ENCODE measurements around the gene RFXAP.

The RFXAP gene

DNA sequence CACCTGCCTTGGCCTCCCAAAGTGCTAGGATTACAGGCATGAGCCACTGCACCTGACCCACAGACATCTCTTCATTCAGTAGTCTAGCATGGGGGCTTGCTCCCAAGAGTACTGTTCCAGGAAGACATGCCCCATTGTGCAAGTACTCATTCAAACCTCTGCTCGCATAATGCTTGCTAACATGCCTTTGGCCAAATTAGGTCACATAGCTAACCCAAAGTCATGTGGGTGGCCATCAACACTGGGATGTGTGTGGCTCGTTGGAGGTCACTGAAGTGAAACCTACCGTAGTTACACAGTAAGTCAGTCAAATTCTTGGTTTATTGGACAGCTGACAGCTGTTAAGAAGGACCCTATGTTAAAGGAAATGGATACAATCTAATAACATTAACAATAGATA, 20.3 kb downstream of the RFXAP start:
- Histone ChIP-seq H3K79me2 (ENCODE audit: control insufficient read depth, low read length) (no peaks in the 10 kb centered on the region), H4K20me1 (ENCODE audit: control insufficient read depth, insufficient read depth, low read depth, low read length) (peaks cover 2% of the 10 kb centered on the region; the same call in 1 of the 2 replicates), H3K9me3 (ENCODE audit: control insufficient read depth, insufficient read depth, low read length) (no peaks in the 10 kb centered on the region), H3K9me2 (replicated peaks; ENCODE audit: control insufficient read depth, low read length) (no peaks in the 10 kb centered on the region), H3K4me3 (ENCODE audit: low read length) (no peak overlapping the region), H3F3A (ENCODE audit: control insufficient read depth, insufficient read depth) (no peaks in the 10 kb centered on the region), H3K4me2 (ENCODE audit: low read length) (no peak overlapping the region), H3K27me3 (ENCODE audit: control insufficient read depth, low read length) (no peaks in the 10 kb centered on the region), H3K36me3 (ENCODE audit: control insufficient read depth, low read length) (0 out of 2 replicates have a peak, but pooled peaks cover 4% of the 10 kb centered on the region), H3K4me1 (ENCODE audit: control insufficient read depth, low read length) (no peaks in the 10 kb centered on the region), H3K27ac (ENCODE audit: low read depth, low read length) (no peak overlapping the region)
- no peak for TF ChIP-seq EZH2phosphoT487 (IDR thresholded peaks at IDR 0.05; ENCODE audit: borderline replicate concordance, low read length)
- TF ChIP-seq, protein P1, sequence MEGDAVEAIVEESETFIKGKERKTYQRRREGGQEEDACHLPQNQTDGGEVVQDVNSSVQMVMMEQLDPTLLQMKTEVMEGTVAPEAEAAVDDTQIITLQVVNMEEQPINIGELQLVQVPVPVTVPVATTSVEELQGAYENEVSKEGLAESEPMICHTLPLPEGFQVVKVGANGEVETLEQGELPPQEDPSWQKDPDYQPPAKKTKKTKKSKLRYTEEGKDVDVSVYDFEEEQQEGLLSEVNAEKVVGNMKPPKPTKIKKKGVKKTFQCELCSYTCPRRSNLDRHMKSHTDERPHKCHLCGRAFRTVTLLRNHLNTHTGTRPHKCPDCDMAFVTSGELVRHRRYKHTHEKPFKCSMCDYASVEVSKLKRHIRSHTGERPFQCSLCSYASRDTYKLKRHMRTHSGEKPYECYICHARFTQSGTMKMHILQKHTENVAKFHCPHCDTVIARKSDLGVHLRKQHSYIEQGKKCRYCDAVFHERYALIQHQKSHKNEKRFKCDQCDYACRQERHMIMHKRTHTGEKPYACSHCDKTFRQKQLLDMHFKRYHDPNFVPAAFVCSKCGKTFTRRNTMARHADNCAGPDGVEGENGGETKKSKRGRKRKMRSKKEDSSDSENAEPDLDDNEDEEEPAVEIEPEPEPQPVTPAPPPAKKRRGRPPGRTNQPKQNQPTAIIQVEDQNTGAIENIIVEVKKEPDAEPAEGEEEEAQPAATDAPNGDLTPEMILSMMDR (IDR thresholded peaks at IDR 0.05; ENCODE audit: low read depth, low read length, poor library complexity, severe bottlenecking): no peak

DNA sequence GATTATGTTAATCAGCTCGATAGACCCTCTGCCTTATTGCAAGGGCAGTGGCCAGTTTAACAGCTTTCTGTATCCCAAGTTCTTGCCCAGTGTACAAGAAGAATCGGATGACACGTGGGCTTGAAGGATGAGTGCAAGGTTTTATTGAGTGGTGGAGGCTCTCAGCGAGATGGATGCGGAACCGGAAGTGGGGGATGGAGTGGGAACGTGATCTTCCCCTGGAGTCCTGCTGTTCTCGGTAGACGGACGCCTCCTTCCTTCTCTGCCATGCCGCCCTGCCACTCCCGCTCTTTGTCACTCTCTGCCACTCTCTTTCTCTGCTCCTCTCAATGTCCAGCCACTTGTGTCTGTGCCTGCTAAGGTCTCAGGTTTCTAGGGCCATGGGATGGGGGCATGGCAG, 21.0 kb downstream of the RFXAP start:
- Histone ChIP-seq H3K9me3 (ENCODE audit: control insufficient read depth, insufficient read depth, low read length) (no peaks in the 10 kb centered on the region), H4K20me1 (ENCODE audit: control insufficient read depth, insufficient read depth, low read depth, low read length) (peaks cover 2% of the 10 kb centered on the region; the same call in 1 of the 2 replicates), H3K4me2 (ENCODE audit: low read length) (no peak overlapping the region), H3K27me3 (ENCODE audit: control insufficient read depth, low read length) (no peaks in the 10 kb centered on the region), H3K4me3 (ENCODE audit: low read length) (no peak overlapping the region), H3F3A (ENCODE audit: control insufficient read depth, insufficient read depth) (no peaks in the 10 kb centered on the region), H3K4me1 (ENCODE audit: control insufficient read depth, low read length) (no peaks in the 10 kb centered on the region), H3K9me2 (replicated peaks; ENCODE audit: control insufficient read depth, low read length) (no peaks in the 10 kb centered on the region), H3K27ac (ENCODE audit: low read depth, low read length) (no peak overlapping the region), H3K79me2 (ENCODE audit: control insufficient read depth, low read length) (no peaks in the 10 kb centered on the region), H3K36me3 (ENCODE audit: control insufficient read depth, low read length) (no peaks in the 10 kb centered on the region)
- TF ChIP-seq, protein P1 (IDR thresholded peaks at IDR 0.05; ENCODE audit: low read depth, low read length, poor library complexity, severe bottlenecking): no peak
- TF ChIP-seq EZH2phosphoT487 (IDR thresholded peaks at IDR 0.05; ENCODE audit: borderline replicate concordance, low read length): no peak

DNA sequence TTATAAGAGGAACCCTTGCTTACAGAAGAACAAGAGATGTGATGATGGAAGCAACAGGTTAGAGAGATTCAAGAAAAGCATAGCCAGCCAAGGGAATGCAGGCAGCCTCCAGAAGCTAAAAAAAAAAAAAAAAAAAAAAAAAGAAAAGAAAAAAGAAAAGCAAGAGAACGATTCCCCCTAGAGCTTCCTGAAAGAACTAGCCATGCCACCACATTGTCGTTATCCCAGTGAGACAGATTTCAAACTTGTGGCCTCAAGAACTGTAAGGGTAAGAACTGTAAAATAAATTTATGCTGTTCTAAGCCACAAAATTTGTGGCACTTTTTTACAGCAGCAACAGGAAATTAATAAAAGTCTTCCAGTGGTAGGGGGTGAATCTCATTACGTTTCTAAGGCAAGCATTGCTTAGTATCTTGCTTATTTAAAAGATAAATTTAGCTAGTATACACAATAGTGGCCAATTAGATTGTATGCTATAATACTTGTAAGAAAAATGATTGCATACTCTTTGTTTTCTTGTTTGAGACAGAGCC, 21.8 kb downstream of the RFXAP start:
- no peak for TF ChIP-seq EZH2phosphoT487 (IDR thresholded peaks at IDR 0.05; ENCODE audit: borderline replicate concordance, low read length)
- TF ChIP-seq, protein P1 (IDR thresholded peaks at IDR 0.05; ENCODE audit: low read depth, low read length, poor library complexity, severe bottlenecking): no peak
- H4K20me1 ChIP-seq (ENCODE audit: control insufficient read depth, insufficient read depth, low read depth, low read length): peaks cover 2% of the 10 kb centered on the region; the same call in 1 of the 2 replicates

More for the DNA sequence above, 21.8 kb downstream of the RFXAP start:
- H3K27me3 ChIP-seq (ENCODE audit: control insufficient read depth, low read length): no peaks in the 10 kb centered on the region
- no peaks in the 10 kb centered on the region for H3K9me3 ChIP-seq (ENCODE audit: control insufficient read depth, insufficient read depth, low read length)
- no peaks in the 10 kb centered on the region for H3K4me1 ChIP-seq (ENCODE audit: control insufficient read depth, low read length)
- no peak overlapping the region for H3K27ac ChIP-seq (ENCODE audit: low read depth, low read length)
- H3K9me2 ChIP-seq (replicated peaks; ENCODE audit: control insufficient read depth, low read length): no peaks in the 10 kb centered on the region
- H3K79me2 ChIP-seq (ENCODE audit: control insufficient read depth, low read length): no peaks in the 10 kb centered on the region
- no peaks in the 10 kb centered on the region for H3F3A ChIP-seq (ENCODE audit: control insufficient read depth, insufficient read depth)
- no peaks in the 10 kb centered on the region for H3K36me3 ChIP-seq (ENCODE audit: control insufficient read depth, low read length)
- no peak overlapping the region for H3K4me2 ChIP-seq (ENCODE audit: low read length)
- no peak overlapping the region for H3K4me3 ChIP-seq (ENCODE audit: low read length)
